HepG2 (cell line): Measurements from ENCODE around the gene GRIK5. TPM values are rescaled to one million over a fixed set of nuclear protein-coding genes. Genes with fewer than 3 reads are reported as not detected.

Source experiments
- ATRX ChIP-seq: sonication (generic); formaldehyde crosslinking; IDR thresholded peaks from 2 replicates; pipeline ENCODE4 v1.4.0; 2020; ENCODE audit warnings: missing genetic modification reagents, borderline replicate concordance
- EED ChIP-seq: sonication (generic); formaldehyde crosslinking; IDR thresholded peaks from 2 replicates; pipeline ENCODE4 v1.5.0; 2020; ENCODE audit warnings: mild to moderate bottlenecking, missing genetic modification reagents
- KDM6A ChIP-seq: IDR thresholded peaks from 2 replicates; pipeline ENCODE4 v1.6.1; 2016; ENCODE audit warnings: low read depth
- KLF11 ChIP-seq: IDR thresholded peaks from 2 replicates; pipeline ENCODE4 v1.6.1; 2016; ENCODE audit warnings: missing compliant biosample characterization
- MEIS1 ChIP-seq: sonication (generic); formaldehyde crosslinking; IDR thresholded peaks from 2 replicates; pipeline ENCODE4 v1.9.0; 2021; ENCODE audit warnings: mild to moderate bottlenecking, missing genetic modification reagents, moderate library complexity, borderline replicate concordance
- MXD4 ChIP-seq: IDR thresholded peaks from 2 replicates; pipeline ENCODE4 v1.6.1; 2016; ENCODE audit warnings: mild to moderate bottlenecking, missing biosample characterization, missing genetic modification reagents
- REL ChIP-seq: sonication (generic); formaldehyde crosslinking; conservative IDR thresholded peaks from 2 replicates; pipeline ENCODE4 v1.8.0; 2022; ENCODE audit warnings: mild to moderate bottlenecking, missing genetic modification reagents, moderate library complexity
- SIX4 ChIP-seq: sonication (generic); formaldehyde crosslinking; IDR thresholded peaks from 2 replicates; pipeline ENCODE4 v1.4.0; 2020; ENCODE audit warnings: missing genetic modification reagents
- SRSF1 ChIP-seq: fragments of 200-400 bp; formaldehyde crosslinking; optimal IDR thresholded peaks from 2 replicates; pipeline ENCODE3; 2017; ENCODE audit warnings: mild to moderate bottlenecking, low read depth, low read length, moderate library complexity
- TAF15 ChIP-seq: fragments of 200-400 bp; formaldehyde crosslinking; IDR thresholded peaks from one replicate; pipeline ENCODE4 v1.6.1; 2018; ENCODE audit warnings: mild to moderate bottlenecking, low read depth, low read length; ENCODE audit not compliant: poor library complexity, severe bottlenecking
- TEAD2 ChIP-seq: sonication (generic); formaldehyde crosslinking; IDR thresholded peaks from 2 replicates; pipeline ENCODE4 v1.9.0; 2021; ENCODE audit warnings: missing genetic modification reagents
- U2AF2 ChIP-seq: fragments of 200-400 bp; formaldehyde crosslinking; IDR thresholded peaks from 2 replicates; pipeline ENCODE4 v1.6.1; 2017; ENCODE audit warnings: low read depth, mild to moderate bottlenecking, low read length
- ZFP36 ChIP-seq: fragments of 150-350 bp; IDR thresholded peaks from 2 replicates; pipeline ENCODE4 v1.6.1; 2018; ENCODE audit warnings: borderline replicate concordance, low read length, low read depth; ENCODE audit not compliant: partially characterized antibody
- ZNF256 ChIP-seq: sonication (generic); formaldehyde crosslinking; conservative IDR thresholded peaks from 2 replicates; pipeline ENCODE4 v1.4.0; 2020; ENCODE audit warnings: missing genetic modification reagents
- ZNF777 ChIP-seq: sonication (generic); formaldehyde crosslinking; IDR thresholded peaks from 2 replicates; pipeline ENCODE4 v1.4.0; 2020; ENCODE audit warnings: missing genetic modification reagents
- ZNF781 ChIP-seq: sonication (generic); formaldehyde crosslinking; IDR thresholded peaks from 2 replicates; pipeline ENCODE4 v1.5.1; 2020; ENCODE audit warnings: borderline replicate concordance, mild to moderate bottlenecking, missing genetic modification reagents; ENCODE audit errors: not compliant biosample characterization
- ZNF790 ChIP-seq: sonication (generic); formaldehyde crosslinking; IDR thresholded peaks from 2 replicates; pipeline ENCODE4 v1.8.0; 2022; ENCODE audit warnings: missing genetic modification reagents, mild to moderate bottlenecking, borderline replicate concordance
- polyA plus RNA-seq, 8 experiments: library from polyadenylated mRNA; depleted of rRNA in 3 of 8; stranded (reverse) in 7 of 8; unstranded in 1 of 8; fragments of >200 nt; fragmentation: Illumina TruSeq in 4 of 8; extraction: Trizol in 4 of 8; gene quantifications; 2 replicates each; pipeline versions ENCODE4 v1.2.1 to v1.2.3, GENCODE V29; 2011 to 2016; ENCODE audit warnings: low read depth in 4 of 8, missing spikeins in 1 of 8, mixed read lengths in 1 of 8; ENCODE audit not compliant: insufficient read depth in 1 of 8
- total RNA-seq, 5 experiments: library from RNA; depleted of rRNA; stranded (reverse); fragments of >200 nt; fragmentation: Illumina TruSeq; extraction: Trizol; gene quantifications; 2 replicates each; pipeline ENCODE4 v1.2.3, GENCODE V29; 2016; ENCODE audit warnings: low read depth in 1 of 5
- TF ChIP-seq, protein P1 (sequence below): sonication (generic); formaldehyde crosslinking; IDR thresholded peaks from 2 replicates; pipeline ENCODE4 v1.4.0; 2020; ENCODE audit warnings: missing genetic modification reagents, borderline replicate concordance
- TF ChIP-seq, protein P2 (sequence below): IDR thresholded peaks from 2 replicates; pipeline ENCODE4 v1.6.1; 2012; ENCODE audit warnings: inconsistent platforms
- TF ChIP-seq, protein P3 (sequence below): sonication (generic); formaldehyde crosslinking; IDR thresholded peaks from 2 replicates; pipeline ENCODE4 v1.8.1; 2023; ENCODE audit warnings: mild to moderate bottlenecking, moderate library complexity, missing genetic modification reagents
- TF ChIP-seq, protein P4 (sequence below): sonication (generic); formaldehyde crosslinking; conservative IDR thresholded peaks from 2 replicates; pipeline ENCODE4 v1.5.0; 2020; ENCODE audit warnings: missing genetic modification reagents
- TF ChIP-seq, protein P5 (sequence below): IDR thresholded peaks from 2 replicates; pipeline ENCODE4 v1.6.1; 2018; ENCODE audit warnings: missing genetic modification reagents, mild to moderate bottlenecking, missing compliant biosample characterization
- TF ChIP-seq, protein P6 (sequence below): sonication (generic); formaldehyde crosslinking; IDR thresholded peaks from 2 replicates; pipeline ENCODE4 v1.4.0; 2020; ENCODE audit warnings: missing genetic modification reagents

The GRIK5 gene
- total and polyA plus RNA-seq, 2 of the 13 experiments (the other 11 are each of a cell fraction or from before 2014, with no cell fraction given): not detected

DNA sequence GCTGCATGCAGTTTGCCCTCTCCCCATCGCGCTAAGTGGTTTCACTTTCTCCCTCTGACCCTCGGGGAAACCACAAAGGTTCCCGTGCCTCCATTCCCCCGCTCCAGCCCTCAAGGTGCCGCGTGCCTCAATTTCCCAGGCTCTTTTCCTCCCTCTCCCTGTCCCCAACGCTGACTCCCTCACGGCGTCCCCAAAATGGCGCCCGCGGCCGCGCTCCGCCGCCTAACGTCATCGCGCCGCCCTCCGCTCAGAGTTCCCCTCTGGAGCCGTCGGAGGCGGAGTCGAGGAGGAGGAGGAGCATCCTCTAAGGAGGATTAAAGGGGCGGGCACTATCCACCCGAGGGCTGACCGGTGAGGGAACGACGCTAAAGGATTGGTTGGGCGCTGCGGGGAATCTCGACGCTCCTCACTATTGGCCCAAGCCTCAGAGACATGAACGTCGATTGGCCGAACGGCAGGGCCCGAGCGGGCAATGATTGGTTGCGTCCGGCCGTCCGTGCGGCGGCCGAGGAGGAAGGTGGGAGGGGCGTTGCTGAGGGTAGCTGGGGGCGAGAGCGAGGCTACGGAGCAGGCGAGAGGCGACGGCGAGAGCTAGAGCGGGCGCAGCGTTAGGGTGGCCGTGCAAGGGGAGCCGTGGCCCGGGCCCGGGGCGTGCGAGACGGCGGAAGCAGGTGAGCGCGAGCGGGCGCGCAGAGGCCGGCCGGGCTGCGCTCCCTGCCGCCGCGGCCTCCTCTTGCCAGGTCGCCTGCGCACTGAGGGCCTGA, 5.8 kb upstream of the GRIK5 start, which contains the start of gene ZNF574 (continued):
- TF ChIP-seq SIX4 (no peak), KDM6A (CRISPR knock-in tag) (no peak), MXD4 (CRISPR knock-in tag) (no peak), ZNF781 (CRISPR knock-in tag) (no peak), ATRX (CRISPR knock-in tag) (no peak), KLF11 (no peak), U2AF2 (no peak), ZNF790 (no peak; the same call in 1 of the 2 replicates), TAF15 (peak; percentile 44), SRSF1 (peak; percentile 98), ZFP36 (no peak), ZNF777 (peak; percentile 63; the same call in 1 of the 2 replicates), REL (no peak), ZNF256 (CRISPR knock-in tag) (no peak), MEIS1 (no peak), EED (no peak), TEAD2 (CRISPR knock-in tag) (no peak)
- TF ChIP-seq, protein P1, sequence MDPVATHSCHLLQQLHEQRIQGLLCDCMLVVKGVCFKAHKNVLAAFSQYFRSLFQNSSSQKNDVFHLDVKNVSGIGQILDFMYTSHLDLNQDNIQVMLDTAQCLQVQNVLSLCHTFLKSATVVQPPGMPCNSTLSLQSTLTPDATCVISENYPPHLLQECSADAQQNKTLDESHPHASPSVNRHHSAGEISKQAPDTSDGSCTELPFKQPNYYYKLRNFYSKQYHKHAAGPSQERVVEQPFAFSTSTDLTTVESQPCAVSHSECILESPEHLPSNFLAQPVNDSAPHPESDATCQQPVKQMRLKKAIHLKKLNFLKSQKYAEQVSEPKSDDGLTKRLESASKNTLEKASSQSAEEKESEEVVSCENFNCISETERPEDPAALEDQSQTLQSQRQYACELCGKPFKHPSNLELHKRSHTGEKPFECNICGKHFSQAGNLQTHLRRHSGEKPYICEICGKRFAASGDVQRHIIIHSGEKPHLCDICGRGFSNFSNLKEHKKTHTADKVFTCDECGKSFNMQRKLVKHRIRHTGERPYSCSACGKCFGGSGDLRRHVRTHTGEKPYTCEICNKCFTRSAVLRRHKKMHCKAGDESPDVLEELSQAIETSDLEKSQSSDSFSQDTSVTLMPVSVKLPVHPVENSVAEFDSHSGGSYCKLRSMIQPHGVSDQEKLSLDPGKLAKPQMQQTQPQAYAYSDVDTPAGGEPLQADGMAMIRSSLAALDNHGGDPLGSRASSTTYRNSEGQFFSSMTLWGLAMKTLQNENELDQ (CRISPR knock-in tag): no peak
- TF ChIP-seq, protein P2, sequence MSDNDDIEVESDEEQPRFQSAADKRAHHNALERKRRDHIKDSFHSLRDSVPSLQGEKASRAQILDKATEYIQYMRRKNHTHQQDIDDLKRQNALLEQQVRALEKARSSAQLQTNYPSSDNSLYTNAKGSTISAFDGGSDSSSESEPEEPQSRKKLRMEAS: peak; percentile 50; the same call in 1 of the 2 replicates
- TF ChIP-seq, protein P3, sequence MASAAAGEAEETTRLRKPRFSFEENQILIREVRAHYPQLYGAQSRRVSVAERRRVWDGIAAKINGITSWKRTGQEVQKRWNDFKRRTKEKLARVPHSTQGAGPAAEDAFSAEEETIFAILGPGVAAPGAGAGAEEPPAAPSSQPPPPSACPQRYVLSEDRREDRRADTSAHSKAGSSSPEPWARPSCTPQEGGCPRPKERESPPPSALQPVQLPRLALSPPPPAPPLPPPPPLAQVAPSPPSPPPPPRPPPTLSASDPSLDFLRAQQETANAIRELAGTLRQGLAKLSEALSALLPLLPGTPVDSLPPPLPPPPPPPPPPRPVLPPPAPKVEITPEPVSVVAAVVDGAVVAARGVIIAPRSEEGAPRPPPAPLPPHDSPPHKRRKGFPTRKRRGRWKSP (CRISPR knock-in tag): no peak
- TF ChIP-seq, protein P4, sequence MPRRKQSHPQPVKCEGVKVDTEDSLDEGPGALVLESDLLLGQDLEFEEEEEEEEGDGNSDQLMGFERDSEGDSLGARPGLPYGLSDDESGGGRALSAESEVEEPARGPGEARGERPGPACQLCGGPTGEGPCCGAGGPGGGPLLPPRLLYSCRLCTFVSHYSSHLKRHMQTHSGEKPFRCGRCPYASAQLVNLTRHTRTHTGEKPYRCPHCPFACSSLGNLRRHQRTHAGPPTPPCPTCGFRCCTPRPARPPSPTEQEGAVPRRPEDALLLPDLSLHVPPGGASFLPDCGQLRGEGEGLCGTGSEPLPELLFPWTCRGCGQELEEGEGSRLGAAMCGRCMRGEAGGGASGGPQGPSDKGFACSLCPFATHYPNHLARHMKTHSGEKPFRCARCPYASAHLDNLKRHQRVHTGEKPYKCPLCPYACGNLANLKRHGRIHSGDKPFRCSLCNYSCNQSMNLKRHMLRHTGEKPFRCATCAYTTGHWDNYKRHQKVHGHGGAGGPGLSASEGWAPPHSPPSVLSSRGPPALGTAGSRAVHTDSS (CRISPR knock-in tag): no peak
- TF ChIP-seq, protein P5, sequence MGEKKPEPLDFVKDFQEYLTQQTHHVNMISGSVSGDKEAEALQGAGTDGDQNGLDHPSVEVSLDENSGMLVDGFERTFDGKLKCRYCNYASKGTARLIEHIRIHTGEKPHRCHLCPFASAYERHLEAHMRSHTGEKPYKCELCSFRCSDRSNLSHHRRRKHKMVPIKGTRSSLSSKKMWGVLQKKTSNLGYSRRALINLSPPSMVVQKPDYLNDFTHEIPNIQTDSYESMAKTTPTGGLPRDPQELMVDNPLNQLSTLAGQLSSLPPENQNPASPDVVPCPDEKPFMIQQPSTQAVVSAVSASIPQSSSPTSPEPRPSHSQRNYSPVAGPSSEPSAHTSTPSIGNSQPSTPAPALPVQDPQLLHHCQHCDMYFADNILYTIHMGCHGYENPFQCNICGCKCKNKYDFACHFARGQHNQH (CRISPR knock-in tag): no peak; the same call in 1 of the 2 replicates
- TF ChIP-seq, protein P6, sequence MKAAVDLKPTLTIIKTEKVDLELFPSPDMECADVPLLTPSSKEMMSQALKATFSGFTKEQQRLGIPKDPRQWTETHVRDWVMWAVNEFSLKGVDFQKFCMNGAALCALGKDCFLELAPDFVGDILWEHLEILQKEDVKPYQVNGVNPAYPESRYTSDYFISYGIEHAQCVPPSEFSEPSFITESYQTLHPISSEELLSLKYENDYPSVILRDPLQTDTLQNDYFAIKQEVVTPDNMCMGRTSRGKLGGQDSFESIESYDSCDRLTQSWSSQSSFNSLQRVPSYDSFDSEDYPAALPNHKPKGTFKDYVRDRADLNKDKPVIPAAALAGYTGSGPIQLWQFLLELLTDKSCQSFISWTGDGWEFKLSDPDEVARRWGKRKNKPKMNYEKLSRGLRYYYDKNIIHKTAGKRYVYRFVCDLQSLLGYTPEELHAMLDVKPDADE: no peak
